Prostate gland (tissue), 2 donors: ENCODE data around the gene CNTLN. TPM values are rescaled to one million over a fixed set of nuclear protein-coding genes. Genes with fewer than 3 reads are reported as not detected.

Source experiments
- DNase-seq: peaks from one replicate; pipeline ENCODE4 v3.0.0-alpha.2; 2019; ENCODE audit warnings: low spot score
- H3K27ac ChIP-seq, 2 donors: fragments of 200-600 bp; sonication (generic); 2 replicates each; pipeline ENCODE4 v1.5.1; 2017 to 2019
- H3K27me3 ChIP-seq: fragments of 200-600 bp; sonication (generic); replicated peaks from 2 replicates; pipeline ENCODE4 v1.5.1; 2019; ENCODE audit not compliant: insufficient read depth
- H3K36me3 ChIP-seq, 2 donors: fragments of 200-600 bp; sonication (generic); 1 replicate in 1 of 2; 2 replicates in 1 of 2; pipeline versions ENCODE4 v1.5.1 to v1.8.1; 2017 to 2019
- H3K4me1 ChIP-seq: fragments of 200-600 bp; sonication (generic); replicated peaks from 2 replicates; pipeline ENCODE4 v1.5.1; 2019
- H3K4me3 ChIP-seq, 2 donors: fragments of 200-600 bp; sonication (generic); 2 replicates each; pipeline ENCODE4 v1.5.1; 2017 to 2019
- H3K9me3 ChIP-seq: fragments of 200-600 bp; sonication (generic); 2 replicates; pipeline ENCODE4 v1.5.1; 2017
- CTCF ChIP-seq, 4 experiments: fragments of 200-600 bp in 2 of 4; fragments of 450-650 bp in 2 of 4; sonication (generic) in 2 of 4; IDR thresholded peaks; 1 replicate in 3 of 4; 2 replicates in 1 of 4; pipeline ENCODE4 v1.5.1; 2016 to 2019; ENCODE audit warnings: antibody characterized with exemption in 4 of 4, mild to moderate bottlenecking in 2 of 4, moderate library complexity in 2 of 4
- POLR2A ChIP-seq: fragments of 450-650 bp; IDR thresholded peaks from one replicate; pipeline ENCODE4 v1.6.1; 2016; ENCODE audit warnings: antibody characterized with exemption, mild to moderate bottlenecking
- POLR2AphosphoS5 ChIP-seq: sonication (generic); formaldehyde crosslinking; IDR thresholded peaks from one replicate; pipeline ENCODE4 v1.6.1; 2017; ENCODE audit warnings: antibody characterized with exemption
- WGBS: methylation state at CpG from one replicate; pipeline ENCODE4 v1.1.5; 2018; 5-methylcytosine and 5-hydroxymethylcytosine counted together
- intact Hi-C: fragments of 100-400 bp; cut with DNase I; formaldehyde crosslinking; loops from one replicate; pipeline ENCODE4 v1.14.2; 2022
- total RNA-seq, 2 donors: library from RNA; depleted of rRNA; stranded (reverse); fragments of >200 nt; gene quantifications; one replicate each; pipeline ENCODE4 v1.1.0, GENCODE V29; 2016

CNTLN gene
- total RNA-seq, 2 donors from 2014 or later, result 4.1 to 12.9 TPM

GRCh38 chr9:17319864-17320263 is 185.0 kb downstream of the CNTLN start:
- H3K36me3 ChIP-seq, result no peaks in the 10 kb centered on the region
- no peak for DNase-seq
- intact Hi-C loops, result no loop called here
- 86% methylated on average over 1 of the region's 1 CpG for WGBS
- TF ChIP-seq POLR2AphosphoS5 (no peak), POLR2A (no peak), CTCF (IDR thresholded peaks at IDR 0.05) (no peak)
- H3K4me1 ChIP-seq, result no peaks in the 10 kb centered on the region
- H3K4me3 ChIP-seq, result no peak overlapping the region
- H3K27ac ChIP-seq, result no peak overlapping the region
- H3K27me3 ChIP-seq, result no peaks in the 10 kb centered on the region
- H3K9me3 ChIP-seq, result no peaks in the 10 kb centered on the region

- intact Hi-C loops, result no loop called here
- Histone ChIP-seq H3K27ac (no peak overlapping the region), H3K27me3 (no peaks in the 10 kb centered on the region), H3K4me3 (no peak overlapping the region), H3K36me3 (no peaks in the 10 kb centered on the region), H3K4me1 (no peaks in the 10 kb centered on the region), H3K9me3 (no peaks in the 10 kb centered on the region)
- WGBS, result 99% methylated on average over 10 of the region's 10 CpGs
- DNase-seq, result no peak
- TF ChIP-seq CTCF (IDR thresholded peaks at IDR 0.05) (no peak), POLR2AphosphoS5 (no peak), POLR2A (no peak)
These were observed 188.3 kb downstream of the CNTLN start for GRCh38 chr9:17322882-17323864.

GRCh38 chr9:17328331-17328730 is 193.5 kb downstream of the CNTLN start:
- TF ChIP-seq CTCF (IDR thresholded peaks at IDR 0.05) (no peak), POLR2AphosphoS5 (no peak), POLR2A (no peak)
- no peaks in the 10 kb centered on the region for H3K4me1 ChIP-seq
- 73% methylated on average over 2 of the region's 2 CpGs for WGBS
- H3K4me3 ChIP-seq, result no peak overlapping the region
- intact Hi-C loops, result no loop called here
- no peaks in the 10 kb centered on the region for H3K36me3 ChIP-seq
- DNase-seq, result no peak
- H3K9me3 ChIP-seq, result no peaks in the 10 kb centered on the region
- H3K27me3 ChIP-seq, result no peaks in the 10 kb centered on the region
- no peak overlapping the region for H3K27ac ChIP-seq

GRCh38 chr9:17330097-17330496 is 195.3 kb downstream of the CNTLN start:
- H3K36me3 ChIP-seq, result no peaks in the 10 kb centered on the region
- H3K4me3 ChIP-seq, result no peak overlapping the region
- no peaks in the 10 kb centered on the region for H3K27me3 ChIP-seq
- no peak overlapping the region for H3K27ac ChIP-seq
- no peak for TF ChIP-seq POLR2A
- no peak for TF ChIP-seq POLR2AphosphoS5
- TF ChIP-seq CTCF (IDR thresholded peaks at IDR 0.05), result no peak
- H3K4me1 ChIP-seq, result no peaks in the 10 kb centered on the region
- DNase-seq, result no peak
- no peaks in the 10 kb centered on the region for H3K9me3 ChIP-seq
- intact Hi-C loops, result no loop called here

- H3K27ac ChIP-seq, result no peak overlapping the region
- H3K27me3 ChIP-seq, result no peaks in the 10 kb centered on the region
- no peaks in the 10 kb centered on the region for H3K4me1 ChIP-seq
- intact Hi-C loops, result no loop called here
- TF ChIP-seq POLR2A (no peak), CTCF (IDR thresholded peaks at IDR 0.05) (no peak), POLR2AphosphoS5 (no peak)
- H3K36me3 ChIP-seq, result no peaks in the 10 kb centered on the region
- WGBS, result 92% methylated on average over 3 of the region's 3 CpGs
- H3K4me3 ChIP-seq, result no peak overlapping the region
- H3K9me3 ChIP-seq, result no peaks in the 10 kb centered on the region
- DNase-seq, result no peak
These were observed 197.3 kb downstream of the CNTLN start for GRCh38 chr9:17332115-17332514.
